Gastroesophageal sphincter (tissue), 3 donors: ENCODE measurements around the gene PTPRN2.

Source experiments
- CTCF ChIP-seq, 4 experiments: fragments of 200-600 bp in 2 of 4; fragments of 450-650 bp in 2 of 4; sonication (generic) in 1 of 4; IDR thresholded peaks; one replicate each; pipeline ENCODE4 v1.5.1; 2017 to 2019; ENCODE audit warnings: antibody characterized with exemption in 4 of 4, mild to moderate bottlenecking in 2 of 4, moderate library complexity in 2 of 4
- EP300 ChIP-seq: sonication (generic); formaldehyde crosslinking; IDR thresholded peaks from one replicate; pipeline ENCODE4 v1.6.1; 2017; ENCODE audit warnings: antibody characterized with exemption, mild to moderate bottlenecking
- POLR2A ChIP-seq, 2 donors: fragments of 450-650 bp; IDR thresholded peaks; one replicate each; pipeline ENCODE4 v1.6.1; 2017; ENCODE audit warnings: antibody characterized with exemption in 2 of 2, mild to moderate bottlenecking in 2 of 2, moderate library complexity in 1 of 2
- POLR2AphosphoS5 ChIP-seq: sonication (generic); formaldehyde crosslinking; IDR thresholded peaks from one replicate; pipeline ENCODE4 v1.6.1; 2017; ENCODE audit warnings: antibody characterized with exemption

DNA sequence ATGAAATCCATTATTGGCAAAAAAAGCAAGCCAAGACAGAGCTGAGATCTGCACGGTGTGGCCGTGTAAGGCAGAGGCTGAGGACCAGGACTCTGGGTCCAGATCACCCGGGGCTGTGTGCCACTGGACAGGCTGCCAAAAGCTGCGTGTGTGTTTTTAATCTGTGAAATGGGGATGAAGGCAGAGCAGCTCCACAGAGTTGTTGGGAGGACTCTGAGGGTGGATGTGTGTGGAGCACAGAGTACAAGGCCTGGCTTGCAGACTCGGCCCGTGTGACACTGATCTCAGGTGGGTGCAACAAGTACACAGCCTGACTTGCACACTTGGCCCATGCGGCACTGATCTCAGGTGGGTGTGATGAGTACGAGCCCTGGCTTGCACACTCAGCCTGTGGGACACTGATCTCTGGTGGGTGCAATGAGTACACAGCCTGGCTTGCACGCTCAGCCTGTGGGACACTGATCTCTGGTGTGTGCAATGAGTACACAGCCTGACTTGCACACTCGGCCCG lies 921.0 kb downstream of the PTPRN2 start:
- TF ChIP-seq POLR2A (IDR thresholded peaks at IDR 0.05), result no peak
- TF ChIP-seq POLR2AphosphoS5, result no peak
- no peak for TF ChIP-seq EP300
- no peak for TF ChIP-seq CTCF (IDR thresholded peaks at IDR 0.05)
